ENCODE data around the gene CARS1.

CARS1 gene

DNA sequence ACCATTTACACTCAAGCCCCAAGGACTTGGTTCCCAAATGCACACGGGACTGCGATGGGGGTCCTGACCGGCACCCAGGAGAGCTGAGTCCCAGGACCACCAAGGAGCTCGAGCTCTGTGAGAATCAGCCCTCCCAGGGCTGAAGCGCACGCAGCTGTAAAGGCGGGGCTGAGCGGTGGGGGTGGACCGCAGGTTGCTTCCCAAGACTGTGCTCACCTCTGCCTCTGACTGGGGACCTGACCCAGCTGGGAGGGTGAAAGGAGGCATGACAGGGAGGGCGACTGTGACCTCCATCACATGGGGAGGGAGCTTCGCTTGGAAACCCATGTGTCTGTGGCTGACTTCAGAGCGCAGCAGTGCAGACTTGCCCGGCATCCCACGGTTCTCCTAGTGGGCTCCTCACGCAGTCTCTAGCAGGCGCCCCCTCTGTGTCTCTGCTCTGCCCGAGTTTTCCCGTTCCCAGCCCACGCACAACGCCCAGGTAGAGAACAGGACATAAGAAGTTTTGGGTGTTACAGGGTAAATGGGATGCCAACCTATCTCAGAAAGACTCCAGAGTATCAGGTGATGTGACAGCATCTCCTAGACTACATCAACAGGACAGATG, 49.7 kb downstream of the CARS1 start:
- no peak for DNase-seq

DNA sequence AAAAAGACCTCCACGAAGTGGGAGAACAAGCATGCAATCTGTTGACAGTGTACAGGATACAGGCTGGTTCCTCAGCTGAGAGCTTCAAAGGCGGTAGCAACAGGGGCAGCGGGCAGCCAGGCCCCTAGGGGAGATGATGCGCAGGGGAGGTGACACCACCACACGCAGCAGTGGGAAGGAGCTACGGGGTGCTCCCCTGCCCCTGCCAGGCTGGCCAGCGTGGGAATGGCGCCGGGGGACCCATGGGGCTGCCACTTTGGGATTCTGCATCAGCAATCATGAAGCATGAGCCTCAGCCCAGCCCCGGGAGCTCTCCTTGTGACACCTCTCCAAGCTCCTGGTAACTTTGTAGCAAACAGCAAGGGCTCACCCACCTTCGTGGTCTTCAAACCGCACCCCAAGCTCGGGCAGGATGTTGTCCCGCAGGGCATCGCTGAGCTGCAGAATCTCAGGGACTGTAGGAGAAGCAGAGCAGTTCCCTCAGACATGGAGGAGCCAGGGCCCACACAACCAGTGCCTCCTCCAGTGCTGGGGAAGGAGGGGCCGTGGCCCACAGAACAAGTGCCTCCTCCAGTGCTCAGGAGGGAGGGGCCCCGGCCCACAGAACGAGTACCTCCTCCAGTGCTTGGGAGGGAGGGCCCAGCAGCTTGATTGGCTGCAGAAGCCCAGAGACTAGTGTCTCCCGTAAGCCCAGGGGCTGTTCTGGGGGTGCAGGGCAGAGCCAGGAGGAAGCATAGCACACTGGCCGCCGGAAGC, 50.5 kb downstream of the CARS1 start:
- DNase-seq: no peak

DNA sequence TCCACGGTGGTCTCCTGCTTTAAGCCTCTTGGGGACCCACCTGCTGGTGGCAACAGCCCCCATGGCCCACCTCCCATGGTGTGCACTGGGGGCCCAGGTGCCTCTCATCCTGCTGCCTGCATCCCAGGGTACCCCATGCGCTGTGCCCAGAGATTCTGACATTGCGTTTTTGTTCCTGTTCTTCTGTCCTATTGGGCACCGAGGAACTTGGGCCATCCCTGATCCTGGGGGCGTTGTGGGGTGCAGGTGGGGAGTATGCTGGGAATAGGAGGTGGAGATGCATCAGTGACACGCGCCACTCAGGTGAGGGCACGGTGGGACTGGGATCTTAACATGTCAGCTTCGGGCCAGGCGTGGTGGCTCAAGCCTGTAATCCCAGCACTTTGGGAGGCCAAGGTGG, 52.7 kb downstream of the CARS1 start:
- DNase-seq: no peak

DNA sequence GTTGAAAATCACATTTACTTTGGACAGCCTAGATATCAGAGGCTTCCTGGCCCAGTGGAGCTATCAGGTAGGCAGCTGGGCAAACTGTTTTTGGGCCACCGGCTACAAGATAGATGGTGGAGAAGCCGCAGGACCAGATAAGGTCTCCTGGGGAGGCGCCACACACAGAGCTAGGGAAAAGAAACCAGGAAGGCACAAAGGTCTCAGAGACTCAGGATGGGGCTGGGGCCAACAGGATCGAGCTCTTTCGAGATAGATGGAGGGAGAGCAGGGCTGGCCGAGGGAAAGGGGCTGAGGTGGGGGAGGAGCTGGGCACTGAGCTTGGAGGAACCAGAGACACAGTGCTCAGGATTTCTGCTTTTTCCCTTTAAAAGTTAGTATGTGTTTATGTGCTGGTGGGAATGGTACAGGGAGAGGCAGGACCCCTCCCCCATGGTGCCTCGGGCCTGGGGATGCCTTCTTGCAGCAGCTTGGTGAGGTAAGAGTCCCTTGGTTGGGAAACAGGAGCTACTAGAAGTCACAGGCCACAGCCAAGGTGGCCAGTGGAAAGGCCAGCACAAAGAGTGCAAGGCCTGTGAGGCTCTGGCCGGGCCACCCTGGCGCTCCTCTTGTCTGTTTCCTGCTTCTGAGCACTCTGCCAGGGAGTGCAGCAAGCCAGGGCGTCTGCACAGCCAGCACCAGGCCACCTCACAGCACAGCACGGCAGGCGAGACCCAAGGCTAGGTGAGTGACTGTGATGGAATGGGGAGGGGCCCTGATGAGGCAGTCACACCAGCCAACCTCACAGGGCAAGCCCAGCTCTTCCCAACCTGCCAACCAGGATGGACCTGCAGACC, 53.6 kb downstream of the CARS1 start:
- DNase-seq: no peak

DNA sequence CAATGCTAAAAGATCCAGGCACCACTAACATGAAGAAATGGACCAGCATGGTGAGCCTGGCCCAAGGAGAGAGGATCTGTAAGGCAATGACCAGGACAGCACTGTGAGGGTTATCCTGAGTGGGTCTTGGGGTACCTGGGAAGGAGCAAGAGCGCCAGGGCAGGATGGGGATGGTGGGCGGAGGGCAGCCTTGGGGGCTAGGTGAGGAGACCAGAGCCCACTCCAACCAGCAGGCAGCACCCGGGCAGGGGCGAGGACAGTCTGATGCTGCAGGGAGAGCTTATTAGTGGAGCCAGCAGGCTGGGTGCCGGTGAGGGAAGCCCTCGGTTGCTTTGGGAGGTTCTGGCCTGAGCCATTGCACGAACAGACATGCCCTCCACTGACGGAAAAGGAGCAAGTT, 54.4 kb downstream of the CARS1 start:
- no peak for DNase-seq

DNA sequence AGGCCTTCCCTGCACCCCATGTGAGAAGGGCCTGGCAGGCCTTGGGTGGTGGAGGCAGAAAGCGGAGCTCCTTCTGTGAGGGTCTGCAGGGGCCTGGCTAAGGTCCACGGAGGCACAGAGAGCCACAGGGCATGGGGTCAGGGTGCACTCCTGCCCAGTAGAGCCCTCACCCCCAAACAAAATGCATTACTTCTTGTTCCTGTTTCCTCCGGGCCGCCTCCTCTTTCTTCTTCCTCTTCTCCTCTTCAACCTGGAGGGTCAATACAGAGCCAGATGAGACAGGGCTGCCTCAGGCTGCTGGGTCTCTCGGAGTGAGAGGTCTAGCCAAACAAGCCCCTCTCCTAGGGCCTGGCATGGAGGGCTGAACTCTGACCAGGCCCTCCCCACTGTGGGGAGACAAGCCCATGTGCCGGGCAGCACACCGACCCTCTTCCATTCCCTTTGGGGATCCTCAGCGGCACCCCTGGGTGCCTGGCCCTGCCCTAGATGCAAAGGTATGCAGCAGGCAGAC, 54.8 kb downstream of the CARS1 start:
- no peak for DNase-seq

DNA sequence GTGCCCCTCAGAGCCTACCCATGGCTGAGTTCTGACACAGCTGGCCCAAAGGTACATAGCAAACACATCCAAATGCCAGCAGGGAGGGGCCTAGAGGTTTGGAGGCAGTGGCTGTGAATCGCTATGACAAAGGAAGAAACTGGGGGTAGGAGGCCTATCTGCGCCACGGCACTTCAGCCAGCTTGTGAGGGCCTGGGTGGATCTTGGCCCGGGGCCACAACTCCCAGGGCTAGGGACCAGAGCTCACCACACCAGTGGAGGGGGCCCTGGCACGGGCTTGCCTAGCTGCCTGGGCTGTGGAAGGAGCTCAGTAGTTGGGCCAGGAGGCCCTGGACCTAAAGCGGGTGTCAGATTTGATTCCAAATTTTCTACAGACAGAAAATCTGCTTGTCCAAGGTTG, 55.7 kb downstream of the CARS1 start:
- no peak for DNase-seq

DNA sequence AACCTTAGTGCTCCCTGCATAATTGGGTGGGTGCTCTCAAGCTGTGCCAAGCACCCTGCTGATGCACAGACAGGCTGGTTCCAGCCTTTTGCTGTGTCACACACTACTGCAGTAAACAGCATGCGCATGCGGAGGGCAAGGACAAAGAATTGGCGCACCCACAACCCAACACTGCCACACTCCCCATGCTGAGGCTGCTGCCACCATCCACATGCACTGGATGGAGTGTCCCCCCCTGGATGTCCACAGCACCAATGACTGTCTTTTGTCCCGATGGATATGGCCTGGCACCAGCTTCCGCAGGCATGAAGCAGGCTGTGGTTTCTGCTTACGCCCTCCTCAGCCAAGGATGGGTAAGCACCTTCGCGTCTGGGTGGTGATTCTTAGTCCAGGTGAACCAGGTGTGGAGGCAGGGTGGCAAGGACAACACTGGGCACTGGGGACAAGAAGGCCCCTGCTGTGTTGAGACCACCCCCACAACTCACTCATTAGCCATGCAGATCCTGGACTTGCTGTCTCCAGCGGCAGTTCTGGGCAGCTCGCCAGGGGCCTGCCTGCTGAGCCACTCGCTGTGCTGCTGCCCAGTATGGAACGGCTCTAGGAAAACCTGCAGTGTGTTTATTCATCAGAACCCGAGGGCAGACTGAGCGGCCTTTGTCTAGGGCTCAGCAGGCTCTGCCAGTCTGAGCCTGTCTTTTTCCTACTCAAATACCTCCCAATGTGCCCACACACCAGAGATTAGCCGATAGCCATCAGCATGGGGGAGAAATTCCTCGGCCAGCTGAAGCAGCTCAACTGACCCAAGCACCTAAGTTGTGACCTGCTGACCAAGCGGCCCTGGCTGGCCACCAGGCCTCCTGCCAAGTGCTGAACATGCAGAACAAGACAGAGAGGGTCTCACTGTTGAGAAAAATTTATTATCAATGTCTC, 56.9 kb downstream of the CARS1 start:
- DNase-seq: no peak

DNA sequence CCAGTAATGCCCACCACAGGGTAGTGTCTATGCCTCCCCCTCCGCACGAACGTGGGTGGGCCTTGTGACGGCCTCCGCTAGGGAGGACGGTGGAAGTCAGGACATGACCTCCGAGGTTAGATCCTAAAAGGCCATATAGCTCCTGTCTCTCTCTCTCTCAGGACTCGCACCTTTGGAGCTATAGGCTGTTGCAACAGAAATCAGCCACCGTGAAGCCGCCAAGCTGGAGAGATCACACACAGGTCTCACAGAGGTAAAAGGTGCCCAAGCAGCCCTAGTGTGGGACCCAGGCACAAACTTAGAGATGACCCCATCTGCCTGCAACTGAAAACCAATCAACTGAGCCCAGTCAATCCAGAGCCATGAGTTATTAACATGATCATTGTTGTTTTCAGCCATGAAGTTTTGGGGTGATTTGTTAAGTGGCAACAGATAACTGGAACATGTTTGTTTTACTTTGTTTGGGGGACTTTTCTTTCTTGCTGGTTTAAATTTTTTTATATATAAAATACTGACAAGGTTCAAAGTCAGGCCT, 57.7 kb downstream of the CARS1 start:
- DNase-seq: no peak

DNA sequence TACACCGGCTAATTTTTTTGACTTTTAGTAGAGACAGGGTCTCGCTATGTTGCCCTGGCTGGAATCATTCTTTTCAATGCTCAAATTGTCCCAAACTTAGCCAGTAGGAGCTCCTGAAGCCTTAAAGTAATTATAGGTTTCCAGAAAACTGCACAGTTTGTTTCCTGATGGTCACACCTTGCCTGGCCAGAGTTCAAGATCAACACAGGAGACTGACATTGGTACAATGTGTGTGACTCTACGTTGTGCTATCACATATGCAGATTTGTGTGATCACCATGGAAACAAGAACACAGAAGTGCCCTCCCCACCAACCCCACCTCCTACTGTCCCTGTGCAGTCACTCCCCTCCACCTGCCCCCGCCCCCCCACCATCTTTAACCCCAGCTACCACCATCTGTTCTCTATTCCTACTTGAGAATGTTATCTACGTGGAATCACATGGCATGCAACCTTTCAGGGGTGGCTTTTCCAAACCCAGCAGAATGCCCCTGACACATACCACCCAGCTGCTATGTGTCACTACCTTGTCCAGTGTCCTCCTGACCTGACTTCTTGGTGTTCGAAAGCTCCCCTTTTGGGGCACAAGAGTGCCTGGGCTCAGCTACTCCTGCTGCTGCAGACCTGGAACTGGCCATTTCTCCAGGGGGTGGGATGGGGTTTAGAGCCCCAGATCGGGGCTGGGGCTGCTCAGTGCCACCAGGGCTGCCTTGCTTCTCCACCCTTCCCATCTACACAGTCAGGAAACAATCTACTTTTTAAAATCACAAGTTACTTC, 59.0 kb downstream of the CARS1 start:
- no peak for DNase-seq

DNA sequence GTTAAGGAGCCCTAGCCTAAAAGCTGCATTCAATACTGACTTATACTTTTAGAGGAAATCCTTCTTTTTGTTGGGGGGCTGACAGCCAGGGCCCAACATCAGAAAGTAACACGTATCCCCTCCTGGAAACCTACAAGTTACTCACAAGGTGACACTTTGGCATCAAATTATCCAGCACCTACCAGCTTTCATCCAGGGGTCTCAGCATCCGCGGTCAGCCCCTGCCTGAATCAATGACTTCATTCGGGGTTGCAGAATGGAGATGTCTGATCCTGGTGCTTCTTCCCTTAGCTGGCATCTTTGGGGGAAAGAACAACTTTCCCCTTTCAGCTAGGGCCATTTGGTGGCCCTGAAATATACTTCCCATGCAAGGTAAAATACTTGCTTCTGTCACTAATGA, 59.8 kb downstream of the CARS1 start:
- DNase-seq: no peak

DNA sequence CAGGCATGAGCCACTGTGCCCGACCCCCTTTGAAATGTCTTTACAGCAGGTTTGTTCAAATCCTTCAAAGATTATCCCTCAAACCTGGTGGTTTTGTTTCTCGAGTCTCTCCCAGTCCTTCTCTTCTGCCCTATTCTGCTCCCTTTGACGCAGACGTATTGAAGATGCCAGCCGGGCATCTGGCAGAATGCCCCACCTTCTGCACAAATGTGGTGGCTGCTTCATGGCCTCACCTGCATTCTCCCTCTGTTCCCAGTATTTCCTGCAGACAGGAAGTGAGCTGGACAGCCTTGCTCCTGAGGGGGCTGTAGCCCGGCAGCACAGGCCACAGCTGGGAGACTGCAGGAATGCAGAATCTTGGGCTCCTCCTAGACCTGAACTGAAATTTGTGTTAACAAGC, 60.2 kb downstream of the CARS1 start:
- no peak for DNase-seq

DNA sequence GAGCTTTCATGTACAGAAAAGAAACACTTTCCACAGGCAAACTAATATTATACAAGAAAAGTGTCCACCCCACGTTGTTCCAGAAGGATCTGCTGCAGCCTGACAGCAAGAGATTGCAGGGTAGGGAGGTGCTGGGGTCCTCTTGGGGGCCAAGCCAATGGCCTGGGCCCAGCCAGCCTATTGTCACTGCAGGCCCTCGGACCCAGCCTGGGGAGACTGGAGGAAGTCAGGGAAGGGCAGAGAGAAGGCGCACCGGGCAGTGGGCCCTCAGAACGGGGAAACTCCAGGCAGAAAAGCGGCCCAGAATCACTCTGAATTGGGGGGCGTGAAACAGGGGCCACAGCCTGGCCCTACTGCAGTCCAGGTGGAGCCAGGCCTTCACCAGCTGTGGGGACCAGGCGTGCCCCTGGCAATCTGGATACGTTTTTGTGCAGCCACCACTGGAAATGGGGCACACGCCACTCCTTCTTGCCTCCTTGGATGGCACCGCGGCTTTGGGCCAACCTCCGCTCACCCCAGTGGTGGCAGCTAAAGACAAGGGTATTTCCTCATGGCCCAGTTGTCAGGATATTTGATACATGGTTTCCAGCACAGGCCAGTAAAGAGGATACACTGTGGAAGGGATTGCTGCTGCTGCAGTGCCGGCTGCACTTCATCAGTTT, 61.2 kb downstream of the CARS1 start:
- no peak for DNase-seq

DNA sequence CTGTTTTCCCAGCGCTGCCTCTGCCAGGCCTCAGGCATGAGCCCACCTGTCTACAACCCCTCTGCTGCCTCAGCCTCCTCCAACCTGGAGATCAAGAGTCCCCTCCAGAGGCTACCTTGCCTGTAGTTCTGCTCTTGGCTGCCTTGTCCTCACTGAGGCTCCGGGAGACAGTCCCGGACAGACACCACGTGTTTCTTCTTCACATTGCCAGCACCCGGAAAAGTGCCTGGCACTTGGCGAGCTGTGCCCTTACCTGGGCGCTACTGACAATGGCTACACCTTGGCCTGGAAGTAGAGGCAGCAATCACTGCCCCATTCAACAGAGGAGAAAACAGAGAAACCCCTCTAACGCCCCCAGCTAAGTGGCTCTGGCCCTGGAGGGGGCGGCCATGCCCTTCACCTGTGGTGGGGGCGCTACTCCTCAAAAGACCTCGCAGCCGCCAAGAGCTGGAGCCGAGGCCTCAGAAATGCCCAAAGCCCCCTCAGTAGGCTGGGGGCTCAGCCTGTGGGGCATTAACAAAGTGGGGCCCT, 62.1 kb downstream of the CARS1 start:
- no peak for DNase-seq

DNA sequence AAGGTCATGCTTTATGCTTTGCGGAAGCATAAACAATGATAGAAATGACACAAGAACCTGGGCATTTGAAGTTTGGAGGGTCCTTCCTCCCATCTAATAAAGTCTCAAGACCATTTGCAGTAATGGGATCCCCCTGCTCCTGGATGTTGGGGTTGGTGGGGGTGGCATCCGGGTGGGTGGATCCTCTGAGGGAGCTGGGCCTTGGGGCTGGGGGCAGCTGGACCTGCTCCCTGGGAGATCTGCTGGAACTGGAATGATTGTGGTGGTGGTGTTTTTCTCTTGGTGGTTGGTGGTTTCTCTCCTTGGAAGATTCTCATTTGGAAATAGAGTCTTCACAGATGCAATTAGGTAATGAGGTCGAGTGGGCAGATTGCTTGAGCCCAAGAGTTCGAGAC, 62.9 kb downstream of the CARS1 start:
- no peak for DNase-seq

DNA sequence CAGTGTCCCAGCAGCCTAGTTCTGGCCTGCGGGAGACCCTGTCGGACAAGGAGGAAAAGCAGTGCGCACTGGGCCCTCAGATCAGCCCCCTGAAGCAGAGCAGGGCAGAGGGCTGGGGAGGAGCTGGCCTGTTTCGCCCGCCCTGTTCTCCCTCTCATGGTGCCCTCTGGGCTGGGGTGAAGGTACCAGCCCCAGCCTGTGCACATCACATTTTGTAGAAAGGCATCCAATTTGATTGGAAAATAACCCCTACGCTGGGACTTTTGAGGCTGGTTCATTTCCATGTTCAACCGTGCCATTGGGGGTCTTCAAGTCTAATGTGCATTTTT, 64.3 kb downstream of the CARS1 start:
- DNase-seq: no peak

DNA sequence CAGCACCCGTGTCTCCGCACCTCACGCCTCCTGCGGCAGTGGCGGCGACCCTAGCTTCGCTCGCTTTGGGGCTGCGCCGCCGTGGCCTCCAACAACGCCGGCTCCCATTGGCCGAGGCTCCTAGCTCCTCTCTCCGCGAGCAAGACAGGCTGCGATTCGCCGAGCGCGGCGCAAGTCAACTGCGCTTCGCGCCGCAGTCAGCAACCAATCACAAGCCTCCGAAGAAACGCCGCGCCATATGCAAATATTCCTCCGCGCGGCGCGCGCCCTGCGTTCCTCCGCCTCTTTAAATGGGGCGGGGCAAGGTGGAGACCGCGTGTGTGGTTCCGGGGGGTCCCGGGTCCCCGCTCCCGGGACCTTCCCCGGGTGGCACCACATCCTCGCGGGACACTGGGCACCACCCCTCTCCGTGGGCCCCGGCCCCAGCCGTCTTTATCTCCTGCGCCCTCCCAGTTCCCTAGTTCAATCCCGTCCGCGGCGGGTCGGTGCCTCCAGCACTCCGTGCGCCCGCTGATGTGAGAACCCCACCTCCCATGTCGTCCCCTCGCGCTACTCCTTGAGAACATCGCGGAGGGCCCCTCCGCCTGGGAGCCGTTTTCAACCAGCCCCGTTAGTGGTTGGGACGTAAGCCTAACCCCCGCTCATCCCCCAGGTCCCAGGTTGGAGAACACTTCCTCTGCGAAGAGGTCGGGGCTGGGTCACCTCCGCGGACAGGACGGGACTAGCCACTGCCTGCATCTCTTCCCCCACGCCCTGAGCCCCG, 64.8 kb downstream of the CARS1 start, which contains the start of gene NAP1L4:
NAP1L4 (minus strand) TSS at position 96 of the 763 bp plus-strand sequence. CDS start 13,109 bp downstream, outside the sequence.
- DNase-seq: peak; percentile 91 to 97 (median 96)

DNA sequence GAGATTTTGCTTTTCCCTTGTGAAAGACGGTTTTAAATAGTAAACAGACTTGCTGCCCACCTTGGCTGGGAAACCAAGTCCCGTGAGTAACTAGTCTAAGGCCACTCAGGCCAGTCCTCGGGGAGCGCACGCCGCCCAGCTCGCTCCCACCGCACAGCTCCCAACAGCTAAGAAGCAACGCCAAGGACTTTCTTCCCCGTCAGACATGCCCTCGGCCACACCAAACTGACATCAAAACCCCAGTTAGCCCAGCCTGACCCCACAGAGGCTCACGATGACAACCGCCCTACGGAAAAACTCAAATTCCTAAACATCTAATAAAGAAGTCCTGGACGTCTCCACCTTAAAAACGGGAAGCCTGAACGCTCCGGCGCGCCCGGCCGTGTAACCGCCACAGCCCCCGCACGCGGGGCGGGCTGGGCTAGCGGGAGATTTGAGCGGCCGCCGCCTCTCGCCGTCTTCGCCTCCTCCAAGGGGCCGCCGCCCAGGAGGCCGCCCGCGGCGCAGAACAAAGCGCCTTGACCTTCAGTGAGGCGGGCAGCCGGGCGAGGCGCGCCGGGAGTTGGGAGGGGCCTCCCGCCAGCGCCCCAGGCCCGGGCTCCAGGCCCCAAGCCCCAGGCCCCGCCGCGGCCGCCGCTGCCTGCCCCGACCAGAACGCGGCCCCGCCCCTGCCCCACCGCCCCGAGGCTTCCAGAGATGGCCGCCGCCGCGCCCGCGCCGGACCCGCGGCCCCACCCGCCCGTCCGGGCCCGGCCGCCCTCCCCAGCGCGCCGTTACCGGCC, 65.6 kb downstream of the CARS1 start:
- DNase-seq: peak in 1 of 5 donors; percentile 29

All from T-helper 1 cell (primary cell).